Spleen (tissue), 11 donors: Measurements from ENCODE around the gene MPP3. TPM values are rescaled to one million over a fixed set of nuclear protein-coding genes. Genes with fewer than 3 reads are reported as not detected.

Source experiments
- DNase-seq: peaks from one replicate; pipeline ENCODE4 v3.0.0-alpha.2; 2020
- H3K27ac ChIP-seq, 8 donors: fragments of 200-600 bp; sonication (generic) in 7 of 8; 1 replicate in 4 of 8; 2 replicates in 4 of 8; pipeline versions ENCODE4 v1.5.0 to v1.8.0; 2016 to 2021; ENCODE audit warnings: inconsistent platforms in 4 of 8, mild to moderate bottlenecking in 4 of 8, moderate library complexity in 1 of 8
- H3K27me3 ChIP-seq, 7 donors: fragments of 200-600 bp; sonication (generic) in 6 of 7; replicated peaks in 1 of 7; 1 replicate in 4 of 7; 2 replicates in 3 of 7; pipeline versions ENCODE4 v1.5.0 to v1.8.0; 2016 to 2021; ENCODE audit warnings: inconsistent platforms in 3 of 7, mild to moderate bottlenecking in 1 of 7
- H3K36me3 ChIP-seq, 6 donors: fragments of 200-600 bp; sonication (generic) in 5 of 6; 1 replicate in 4 of 6; 2 replicates in 2 of 6; pipeline versions ENCODE4 v1.5.0 to v1.8.0; 2016 to 2021; ENCODE audit warnings: inconsistent platforms in 2 of 6
- H3K4me1 ChIP-seq, 6 donors: fragments of 200-600 bp; sonication (generic) in 5 of 6; 1 replicate in 3 of 6; 2 replicates in 3 of 6; pipeline versions ENCODE4 v1.5.0 to v1.8.0; 2016 to 2021; ENCODE audit warnings: inconsistent platforms in 3 of 6
- H3K4me3 ChIP-seq, 8 donors: fragments of 200-600 bp; sonication (generic) in 7 of 8; 1 replicate in 4 of 8; 2 replicates in 4 of 8; pipeline versions ENCODE4 v1.5.0 to v1.8.0; 2016 to 2021; ENCODE audit warnings: inconsistent platforms in 4 of 8, mild to moderate bottlenecking in 4 of 8, moderate library complexity in 2 of 8
- H3K9me3 ChIP-seq, 8 donors: fragments of 200-600 bp; sonication (generic) in 7 of 8; 1 replicate in 4 of 8; 2 replicates in 4 of 8; pipeline versions ENCODE4 v1.5.0 to v1.8.0; 2016 to 2021; ENCODE audit warnings: inconsistent platforms in 4 of 8
- POLR2A ChIP-seq, 3 donors: fragments of 450-650 bp; IDR thresholded peaks; one replicate each; pipeline ENCODE4 v1.5.1; 2017; ENCODE audit warnings: antibody characterized with exemption in 3 of 3, mild to moderate bottlenecking in 1 of 3
- POLR2AphosphoS5 ChIP-seq, 3 donors: sonication (generic); formaldehyde crosslinking; IDR thresholded peaks; one replicate each; pipeline ENCODE4 v1.5.1; 2017; ENCODE audit warnings: antibody characterized with exemption in 3 of 3
- WGBS, 5 donors: extraction: QIAGEN DNeasy Blood & Tissue Kit in 3 of 5; methylation state at CpG; one replicate each; pipeline versions ENCODE4 v1.1.5 to v1.1.7; 2013 to 2018; 5-methylcytosine and 5-hydroxymethylcytosine counted together
- intact Hi-C: fragments of 100-400 bp; cut with DNase I; formaldehyde crosslinking; loops from one replicate; pipeline ENCODE4 v1.15.0; 2023; ENCODE audit warnings: low total_unique reads
- polyA plus RNA-seq, 3 donors: library from polyadenylated mRNA; stranded (reverse); fragments of 200-250 nt; gene quantifications; one replicate each; pipeline ENCODE4 v1.2.1, GENCODE V29; 2013
- total RNA-seq, 7 donors: library from RNA; depleted of rRNA in 3 of 7; stranded (reverse); fragments of >200 nt in 3 of 7; fragmentation: NEBNext Ultra II Directional in 4 of 7; extraction: Animal tissue kit (Norgen Biotek cat#: 25700) in 4 of 7; gene quantifications; one replicate each; pipeline versions ENCODE4 v1.1.0 to v1.2.1, GENCODE V29; 2016 to 2021
- TF ChIP-seq, protein P1 (sequence below), 11 experiments: fragments of 200-600 bp in 7 of 11; fragments of 450-650 bp in 4 of 11; sonication (generic) in 4 of 11; IDR thresholded peaks in 8 of 11; conservative IDR thresholded peaks in 3 of 11; 1 replicate in 7 of 11; 2 replicates in 4 of 11; pipeline versions ENCODE4 v1.4.0 to v1.8.0; 2016 to 2021; ENCODE audit warnings: antibody characterized with exemption in 11 of 11, inconsistent platforms in 4 of 11, mild to moderate bottlenecking in 1 of 11
- donor health status: healthy with polysubstance abuse.
- donor health status: DM: no; HTN: no; CAD: no; lungs with moderate emphysema.
- donor health status: DM: no; HTN: no; CAD: no.
- donor health status: Bipolar disorder and iron deficiency.
- donor health status: healthy.
- donor health status: DM: no; HTN: no; CAD: no.
- donor health status: DM: yes; HTN: yes; CAD: no.

The MPP3 gene
- total and polyA plus RNA-seq, 10 donors = 1.9 to 23.9 (median 7.1) TPM

DNA sequence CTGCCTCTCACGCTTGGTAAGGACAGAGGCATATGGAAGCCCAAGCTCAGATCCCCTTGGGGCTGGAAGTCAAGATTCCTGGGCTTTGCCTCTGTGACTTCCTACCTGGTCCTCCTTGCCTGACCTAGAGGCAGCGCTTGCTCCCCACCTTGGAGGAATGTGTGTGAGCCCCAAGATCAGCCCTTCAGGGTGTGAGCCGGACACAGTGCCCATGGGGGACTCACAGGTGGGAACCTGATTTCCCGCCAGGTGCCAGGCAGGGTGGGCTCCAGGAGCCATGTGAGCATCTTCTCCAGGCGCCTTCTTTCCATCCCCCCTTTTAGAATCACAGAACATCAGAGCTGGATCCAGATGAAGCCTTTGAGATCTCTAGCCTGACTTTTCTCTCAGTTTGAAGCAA, 24.2 kb upstream of the MPP3 start:
- intact Hi-C loops = no loop called here
- DNase-seq = no peak
- Histone ChIP-seq H3K4me3 (no peak overlapping the region), H3K9me3 (peaks cover 0 to 3% (median 0%) of the 10 kb centered on the region in 8 donors), H3K4me1 (peaks cover 3 to 69% (median 21%) of the 10 kb centered on the region in 6 donors), H3K27ac (peak overlapping the region in 1 of 8 donors; percentile 11), H3K27me3 (peaks cover 0 to 47% (median 0%) of the 10 kb centered on the region in 7 donors), H3K36me3 (no peaks in the 10 kb centered on the region)
- WGBS, 5 donors = 91 to 97% (median 97%) methylated on average over 4 to 5 of the region's 5 CpGs
- TF ChIP-seq POLR2AphosphoS5 (IDR thresholded peaks at IDR 0.05) = no peak
- no peak for TF ChIP-seq POLR2A (IDR thresholded peaks at IDR 0.05)
- TF ChIP-seq, protein P1, sequence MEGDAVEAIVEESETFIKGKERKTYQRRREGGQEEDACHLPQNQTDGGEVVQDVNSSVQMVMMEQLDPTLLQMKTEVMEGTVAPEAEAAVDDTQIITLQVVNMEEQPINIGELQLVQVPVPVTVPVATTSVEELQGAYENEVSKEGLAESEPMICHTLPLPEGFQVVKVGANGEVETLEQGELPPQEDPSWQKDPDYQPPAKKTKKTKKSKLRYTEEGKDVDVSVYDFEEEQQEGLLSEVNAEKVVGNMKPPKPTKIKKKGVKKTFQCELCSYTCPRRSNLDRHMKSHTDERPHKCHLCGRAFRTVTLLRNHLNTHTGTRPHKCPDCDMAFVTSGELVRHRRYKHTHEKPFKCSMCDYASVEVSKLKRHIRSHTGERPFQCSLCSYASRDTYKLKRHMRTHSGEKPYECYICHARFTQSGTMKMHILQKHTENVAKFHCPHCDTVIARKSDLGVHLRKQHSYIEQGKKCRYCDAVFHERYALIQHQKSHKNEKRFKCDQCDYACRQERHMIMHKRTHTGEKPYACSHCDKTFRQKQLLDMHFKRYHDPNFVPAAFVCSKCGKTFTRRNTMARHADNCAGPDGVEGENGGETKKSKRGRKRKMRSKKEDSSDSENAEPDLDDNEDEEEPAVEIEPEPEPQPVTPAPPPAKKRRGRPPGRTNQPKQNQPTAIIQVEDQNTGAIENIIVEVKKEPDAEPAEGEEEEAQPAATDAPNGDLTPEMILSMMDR (IDR thresholded peaks at IDR 0.05 in 8 of 11, conservative IDR thresholded peaks at IDR 0.05 in 3 of 11) = no peak

DNA sequence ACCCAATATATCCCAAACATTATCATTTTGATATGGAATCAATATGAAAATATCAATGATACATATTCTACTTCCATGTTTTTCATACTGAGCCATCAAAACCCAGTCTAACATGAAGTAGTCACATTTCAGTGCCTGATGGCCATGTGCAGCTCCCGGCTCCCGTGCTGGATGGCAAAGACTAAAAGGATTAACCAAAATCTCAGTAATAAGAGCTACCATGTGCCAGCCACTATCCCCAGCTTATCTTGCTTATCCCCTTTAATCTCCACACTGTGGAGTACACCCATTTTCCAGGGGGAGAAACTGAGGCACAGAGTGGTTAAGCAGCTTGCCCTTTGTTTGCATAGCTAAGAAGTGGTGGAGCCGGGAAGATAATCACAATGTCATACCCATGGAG, 23.2 kb upstream of the MPP3 start:
- Histone ChIP-seq H3K4me1 (peaks cover 3 to 59% (median 16%) of the 10 kb centered on the region in 6 donors), H3K4me3 (no peak overlapping the region), H3K27me3 (peaks cover 0 to 49% (median 0%) of the 10 kb centered on the region in 7 donors), H3K27ac (no peak overlapping the region), H3K9me3 (peaks cover 0 to 3% (median 0%) of the 10 kb centered on the region in 8 donors), H3K36me3 (no peaks in the 10 kb centered on the region)
- intact Hi-C loops = no loop called here
- DNase-seq = no peak
- 86 to 97% (median 93%) methylated on average over 3 of the region's 3 CpGs for WGBS, 5 donors
- TF ChIP-seq, protein P1 (IDR thresholded peaks at IDR 0.05 in 8 of 11, conservative IDR thresholded peaks at IDR 0.05 in 3 of 11) = no peak
- TF ChIP-seq POLR2AphosphoS5 (IDR thresholded peaks at IDR 0.05) = no peak
- no peak for TF ChIP-seq POLR2A (IDR thresholded peaks at IDR 0.05)

DNA sequence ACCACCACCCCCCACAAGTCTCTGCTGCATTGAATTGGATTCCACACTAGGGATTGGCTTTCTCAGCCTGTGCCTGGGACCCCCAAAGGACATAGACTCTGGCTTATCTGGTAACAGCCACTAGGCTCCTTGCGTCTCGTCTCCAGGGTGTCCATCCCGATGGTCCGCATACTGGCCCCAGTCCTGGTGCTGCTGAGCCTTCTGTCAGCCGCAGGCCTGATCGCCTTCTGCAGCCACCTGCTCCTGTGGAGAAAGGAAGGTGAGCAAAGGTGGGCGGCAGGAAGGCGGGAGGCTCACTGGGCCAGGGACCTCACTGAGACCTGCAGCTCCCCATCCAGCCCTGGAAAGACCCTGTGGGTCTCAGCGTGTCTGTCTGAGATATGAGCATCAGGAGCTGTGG, 22.1 kb upstream of the MPP3 start:
- TF ChIP-seq, protein P1 (IDR thresholded peaks at IDR 0.05 in 8 of 11, conservative IDR thresholded peaks at IDR 0.05 in 3 of 11) = no peak
- TF ChIP-seq POLR2A (IDR thresholded peaks at IDR 0.05) = no peak
- TF ChIP-seq POLR2AphosphoS5 (IDR thresholded peaks at IDR 0.05) = no peak
- H3K36me3 ChIP-seq = no peaks in the 10 kb centered on the region
- no peak for DNase-seq
- H3K9me3 ChIP-seq = peaks cover 0 to 3% (median 0%) of the 10 kb centered on the region in 8 donors
- WGBS, 5 donors = 91 to 97% (median 95%) methylated on average over 7 to 9 of the region's 9 CpGs
- peaks cover under 1 to 48% (median 12%) of the 10 kb centered on the region in 6 donors for H3K4me1 ChIP-seq
- no peak overlapping the region for H3K4me3 ChIP-seq
- no peak overlapping the region for H3K27ac ChIP-seq
- intact Hi-C loops = no loop called here
- peaks cover 0 to 43% (median 0%) of the 10 kb centered on the region in 7 donors for H3K27me3 ChIP-seq

DNA sequence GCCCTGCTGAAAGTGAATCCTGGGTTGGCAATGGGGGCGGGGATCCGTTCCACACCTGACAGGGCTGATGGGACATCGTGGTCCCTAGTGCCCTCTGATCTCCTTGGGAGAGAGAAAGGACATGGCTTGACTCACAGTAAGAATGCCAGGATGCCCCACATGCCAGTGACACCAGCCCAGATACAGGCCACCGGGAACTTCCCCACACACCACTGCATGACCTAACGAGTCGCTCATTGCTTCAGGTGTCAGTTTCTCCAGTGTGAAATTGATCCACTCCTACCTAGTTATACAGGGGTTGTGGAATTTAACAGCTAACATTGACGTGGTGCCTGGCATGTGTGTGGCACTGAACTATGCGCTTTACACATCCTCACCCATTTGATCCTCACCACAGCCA, 21.6 kb upstream of the MPP3 start:
- Histone ChIP-seq H3K27me3 (peaks cover 0 to 43% (median 0%) of the 10 kb centered on the region in 7 donors), H3K4me1 (peaks cover 0 to 44% (median 10%) of the 10 kb centered on the region in 6 donors), H3K9me3 (peaks cover 0 to 3% (median 0%) of the 10 kb centered on the region in 8 donors), H3K27ac (no peak overlapping the region), H3K36me3 (no peaks in the 10 kb centered on the region), H3K4me3 (no peak overlapping the region)
- 81 to 88% (median 86%) methylated on average over 6 to 8 of the region's 8 CpGs for WGBS, 5 donors
- TF ChIP-seq, protein P1 (IDR thresholded peaks at IDR 0.05 in 8 of 11, conservative IDR thresholded peaks at IDR 0.05 in 3 of 11) = no peak
- TF ChIP-seq POLR2AphosphoS5 (IDR thresholded peaks at IDR 0.05) = no peak
- TF ChIP-seq POLR2A (IDR thresholded peaks at IDR 0.05) = no peak
- no peak for DNase-seq
- intact Hi-C loops = no loop called here
